Measurements from ENCODE around the gene PITRM1. TPM values are rescaled to one million over a fixed set of nuclear protein-coding genes. Genes with fewer than 3 reads are reported as not detected.
"Not testable (repeated sequence)": the region's sequence is repeated elsewhere in the genome, so short reads cannot be mapped to it uniquely, and the experiment has no call there.

Gene PITRM1
- total RNA-seq, 1 donor from 2014 or later, result 80.4 TPM

- Histone ChIP-seq H3K4me2 (ENCODE audit: low read length) (peak overlapping the region; percentile 81), H4K20me1 (ENCODE audit: insufficient read depth, low read length) (peaks cover 30% of the 10 kb centered on the region), H3K9ac (ENCODE audit: low read length) (peak overlapping the region; percentile 97), H3K4me3 (ENCODE audit: insufficient read depth, low read depth, low read length) (peak overlapping the region; percentile 80), H3K36me3 (ENCODE audit: insufficient read depth, low read length) (peaks cover 23% of the 10 kb centered on the region), H2AFZ (ENCODE audit: low read depth, low read length) (no peak overlapping the region), H3K9me3 (ENCODE audit: insufficient read depth, low read depth, low read length) (no peaks in the 10 kb centered on the region), H3K27me3 (ENCODE audit: insufficient read depth, low read length) (no peaks in the 10 kb centered on the region), H3K27ac (ENCODE audit: low read depth, low read length) (peak overlapping the region; percentile 94), H3K4me1 (ENCODE audit: insufficient read depth, low read length) (no peaks in the 10 kb centered on the region), H3K79me2 (ENCODE audit: insufficient read depth, low read length) (peaks cover 44% of the 10 kb centered on the region)
- no peak for TF ChIP-seq CTCF (IDR thresholded peaks at IDR 0.05; ENCODE audit: insufficient read depth, low read depth, low read length)
- no peak for TF ChIP-seq EZH2 (IDR thresholded peaks at IDR 0.05; ENCODE audit: insufficient read depth, low read length)
- Mint-ChIP-seq H3K36me3 (ENCODE audit: low read depth, unreplicated experiment) (peaks cover 15% of the 10 kb centered on the region), H3K27ac (ENCODE audit: unreplicated experiment) (peak overlapping the region; percentile 91), H3K4me3 (ENCODE audit: unreplicated experiment) (peak overlapping the region; percentile 96), H3K27me3 (ENCODE audit: low read depth, unreplicated experiment) (no peaks in the 10 kb centered on the region), H3K4me1 (ENCODE audit: low read depth, unreplicated experiment) (no peaks in the 10 kb centered on the region), H3K9me3 (ENCODE audit: unreplicated experiment) (no peaks in the 10 kb centered on the region)
- DNase-seq (ENCODE audit: low read depth), result peak; percentile 65
- no peak for FAIRE-seq
These were observed 519 bp downstream of the PITRM1 start for GRCh38 chr10:3172081-3172445.

- H3K27me3 ChIP-seq (ENCODE audit: insufficient read depth, low read length); DNase-seq (ENCODE audit: low read depth); H3K4me1 Mint-ChIP-seq (ENCODE audit: low read depth, unreplicated experiment); H3K4me1 ChIP-seq (ENCODE audit: insufficient read depth, low read length); H3K9me3 Mint-ChIP-seq (ENCODE audit: unreplicated experiment); H3K9me3 ChIP-seq (ENCODE audit: insufficient read depth, low read depth, low read length); FAIRE-seq; H2AFZ ChIP-seq (ENCODE audit: low read depth, low read length); H3K27me3 Mint-ChIP-seq (ENCODE audit: low read depth, unreplicated experiment): not testable (repeated sequence)
- H3K79me2 ChIP-seq (ENCODE audit: insufficient read depth, low read length), result peaks cover 44% of the 10 kb centered on the region
- H3K27ac ChIP-seq (ENCODE audit: low read depth, low read length), result peak overlapping the region; percentile 94
- peak overlapping the region; percentile 80 for H3K4me3 ChIP-seq (ENCODE audit: insufficient read depth, low read depth, low read length)
- Mint-ChIP-seq H3K4me3 (ENCODE audit: unreplicated experiment) (peak overlapping the region; percentile 96), H3K27ac (ENCODE audit: unreplicated experiment) (peak overlapping the region; percentile 91), H3K36me3 (ENCODE audit: low read depth, unreplicated experiment) (peaks cover 20% of the 10 kb centered on the region)
- peak overlapping the region; percentile 97 for H3K9ac ChIP-seq (ENCODE audit: low read length)
- H4K20me1 ChIP-seq (ENCODE audit: insufficient read depth, low read length), result peaks cover 34% of the 10 kb centered on the region
- peak overlapping the region; percentile 81 for H3K4me2 ChIP-seq (ENCODE audit: low read length)
- peaks cover 29% of the 10 kb centered on the region for H3K36me3 ChIP-seq (ENCODE audit: insufficient read depth, low read length)
These were observed 1.1 kb downstream of the PITRM1 start for GRCh38 chr10:3171488-3171887.

GRCh38 chr10:3169673-3170072 is 2.9 kb downstream of the PITRM1 start:
- H3K9ac ChIP-seq (ENCODE audit: low read length), result no peak overlapping the region
- H4K20me1 ChIP-seq (ENCODE audit: insufficient read depth, low read length), result peaks cover 36% of the 10 kb centered on the region
- peaks cover 2% of the 10 kb centered on the region for H3K4me1 Mint-ChIP-seq (ENCODE audit: low read depth, unreplicated experiment)
- no peaks in the 10 kb centered on the region for H3K9me3 Mint-ChIP-seq (ENCODE audit: unreplicated experiment)
- no peaks in the 10 kb centered on the region for H3K9me3 ChIP-seq (ENCODE audit: insufficient read depth, low read depth, low read length)
- H3K27ac Mint-ChIP-seq (ENCODE audit: unreplicated experiment), result no peak overlapping the region
- H3K4me3 Mint-ChIP-seq (ENCODE audit: unreplicated experiment), result no peak overlapping the region
- H3K36me3 ChIP-seq (ENCODE audit: insufficient read depth, low read length), result peaks cover 47% of the 10 kb centered on the region
- peaks cover 48% of the 10 kb centered on the region for H3K79me2 ChIP-seq (ENCODE audit: insufficient read depth, low read length)
- no peaks in the 10 kb centered on the region for H3K4me1 ChIP-seq (ENCODE audit: insufficient read depth, low read length)
- no peak overlapping the region for H3K4me3 ChIP-seq (ENCODE audit: insufficient read depth, low read depth, low read length)
- no peak overlapping the region for H3K27ac ChIP-seq (ENCODE audit: low read depth, low read length)
- FAIRE-seq, result no peak
- H3K4me2 ChIP-seq (ENCODE audit: low read length), result no peak overlapping the region
- H3K27me3 Mint-ChIP-seq (ENCODE audit: low read depth, unreplicated experiment), result no peaks in the 10 kb centered on the region
- no peaks in the 10 kb centered on the region for H3K27me3 ChIP-seq (ENCODE audit: insufficient read depth, low read length)
- TF ChIP-seq CTCF (IDR thresholded peaks at IDR 0.05; ENCODE audit: insufficient read depth, low read depth, low read length), result no peak
- TF ChIP-seq EZH2 (IDR thresholded peaks at IDR 0.05; ENCODE audit: insufficient read depth, low read length), result no peak
- H2AFZ ChIP-seq (ENCODE audit: low read depth, low read length), result no peak overlapping the region
- peaks cover 34% of the 10 kb centered on the region for H3K36me3 Mint-ChIP-seq (ENCODE audit: low read depth, unreplicated experiment)
- no peak for DNase-seq (ENCODE audit: low read depth)

Data from astrocyte (in vitro differentiated cells and primary cell).